B cell (primary cell): ENCODE data around the gene ZNF335. TPM values are rescaled to one million over a fixed set of nuclear protein-coding genes. Genes with fewer than 3 reads are reported as not detected.

Source experiments
- ATAC-seq: fragments of 200-7000 bp; cut with Tn5 transposase; one replicate; pipeline ENCODE4 v1.10.0; 2021; ENCODE audit warnings: low read depth, mild to moderate bottlenecking, moderate number of reproducible peaks, moderate library complexity
- CTCF ChIA-PET: fragments of 350-600 bp; sonication (Branson Sonifier 250); formaldehyde crosslinking; loops from one replicate; lab custom pipeline; 2021; ENCODE audit warnings: antibody characterized with exemption, inconsistent platforms; lab: Charles Lee
- POLR2A ChIA-PET: fragments of 350-600 bp; sonication (Branson Sonifier 250); formaldehyde crosslinking; loops from one replicate; lab custom pipeline; 2021; ENCODE audit warnings: antibody characterized with exemption; lab: Charles Lee
- DNase-seq: peaks from one replicate; pipeline ENCODE4 v3.0.0; 2013
- H2AFZ ChIP-seq: 2 replicates; pipeline ENCODE4 v1.6.1; 2012; ENCODE audit warnings: mild to moderate bottlenecking, low read depth, low read length; ENCODE audit not compliant: insufficient read depth, poor library complexity, severe bottlenecking
- H3K27ac ChIP-seq, 2 donors: 1 replicate in 1 of 2; 2 replicates in 1 of 2; pipeline ENCODE4 v1.5.1; 2012 to 2013; ENCODE audit warnings: low read length in 2 of 2, mild to moderate bottlenecking in 2 of 2, moderate library complexity in 1 of 2
- H3K27me3 ChIP-seq, 4 experiments: fragments of 200-600 bp in 1 of 4; sonication (generic) in 1 of 4; replicated peaks in 1 of 4; 1 replicate in 2 of 4; 2 replicates in 2 of 4; pipeline versions ENCODE4 v1.6.1 to v1.7.0; 2013 to 2016; ENCODE audit warnings: low read length in 3 of 4, mild to moderate bottlenecking in 2 of 4, mixed read lengths in 1 of 4, moderate library complexity in 1 of 4; ENCODE audit not compliant: insufficient read depth in 4 of 4, control insufficient read depth in 3 of 4; ENCODE audit errors: control extremely low read depth in 1 of 4
- H3K36me3 ChIP-seq, 2 experiments: replicated peaks in 1 of 2; 1 replicate in 1 of 2; 2 replicates in 1 of 2; pipeline versions ENCODE4 v1.6.1 to v1.7.1; 2013; ENCODE audit warnings: low read length in 1 of 2; ENCODE audit not compliant: insufficient read depth in 2 of 2, control insufficient read depth in 1 of 2; ENCODE audit errors: control extremely low read depth in 1 of 2, extremely low read depth in 1 of 2
- H3K4me1 ChIP-seq, 2 donors: fragments of 200-600 bp in 1 of 2; sonication (generic) in 1 of 2; 1 replicate in 1 of 2; 2 replicates in 1 of 2; pipeline versions ENCODE4 v1.5.1 to v1.6.1; 2013 to 2017; ENCODE audit warnings: low read length in 2 of 2; ENCODE audit not compliant: control insufficient read depth in 2 of 2, insufficient read depth in 2 of 2
- H3K4me2 ChIP-seq: replicated peaks from 2 replicates; pipeline ENCODE3; 2012; ENCODE audit warnings: mild to moderate bottlenecking, low read depth, low read length; ENCODE audit not compliant: poor library complexity, severe bottlenecking
- H3K4me3 ChIP-seq, 5 experiments: fragments of 200-600 bp in 1 of 5; sonication (generic) in 1 of 5; 1 replicate in 3 of 5; 2 replicates in 2 of 5; pipeline versions ENCODE4 v1.5.1 to v1.7.0; 2011 to 2016; ENCODE audit warnings: low read length in 4 of 5, mild to moderate bottlenecking in 4 of 5, low read depth in 2 of 5, control low read depth in 1 of 5, moderate library complexity in 1 of 5; ENCODE audit not compliant: insufficient read depth in 1 of 5; ENCODE audit errors: control extremely low read depth in 1 of 5, extremely low read depth in 1 of 5
- H3K79me2 ChIP-seq: fragments of 200-600 bp; sonication (generic); one replicate; pipeline ENCODE4 v1.6.0; 2016; ENCODE audit warnings: low read length; ENCODE audit not compliant: control insufficient read depth, insufficient read depth
- H3K9ac ChIP-seq: fragments of 200-600 bp; sonication (generic); 2 replicates; pipeline ENCODE4 v1.6.1; 2017; ENCODE audit warnings: mild to moderate bottlenecking, low read length, moderate library complexity
- H3K9me3 ChIP-seq, 3 donors: one replicate each; pipeline versions ENCODE4 v1.6.1 to v1.7.1; 2013; ENCODE audit warnings: low read length in 2 of 3; ENCODE audit not compliant: control insufficient read depth in 2 of 3, insufficient read depth in 1 of 3; ENCODE audit errors: control extremely low read depth in 1 of 3
- H4K20me1 ChIP-seq: 2 replicates; pipeline ENCODE4 v1.6.0; 2012; ENCODE audit warnings: mild to moderate bottlenecking, low read length; ENCODE audit not compliant: insufficient read depth, control insufficient read depth, poor library complexity, severe bottlenecking
- H3K27ac Mint-ChIP-seq: one replicate; pipeline ENCODE4 v1.8.0; 2021; ENCODE audit warnings: mixed read lengths
- H3K27me3 Mint-ChIP-seq: one replicate; pipeline ENCODE4 v1.8.0; 2021; ENCODE audit warnings: mixed read lengths
- H3K4me1 Mint-ChIP-seq: one replicate; pipeline ENCODE4 v1.8.0; 2021; ENCODE audit warnings: mixed read lengths
- H3K4me3 Mint-ChIP-seq: one replicate; pipeline ENCODE4 v1.8.0; 2021; ENCODE audit warnings: mixed read lengths
- H3K9me3 Mint-ChIP-seq: one replicate; pipeline ENCODE4 v1.8.0; 2022; ENCODE audit warnings: mixed read lengths; ENCODE audit not compliant: insufficient read depth
- CTCF ChIP-seq: fragments of 200-600 bp; IDR thresholded peaks from one replicate; pipeline ENCODE4 v1.8.0; 2022; ENCODE audit warnings: antibody characterized with exemption, mild to moderate bottlenecking
- EZH2 ChIP-seq: IDR thresholded peaks from 2 replicates; pipeline ENCODE4 v1.6.1; 2012; ENCODE audit warnings: borderline replicate concordance, low read depth, mild to moderate bottlenecking, moderate library complexity, low read length; ENCODE audit not compliant: insufficient read depth, poor library complexity, severe bottlenecking
- WGBS: methylation state at CpG from one replicate; pipeline ENCODE4 v1.1.5; 2013; ENCODE audit warnings: missing lambda C conversion rate; ENCODE audit not compliant: insufficient coverage; 5-methylcytosine and 5-hydroxymethylcytosine counted together
- intact Hi-C: fragments of 100-400 bp; cut with micrococcal nuclease; formaldehyde crosslinking; loops from one replicate; pipeline ENCODE4 v1.10.0; 2022
- polyA plus RNA-seq: library from polyadenylated mRNA; depleted of rRNA; stranded (reverse); fragments of >200 nt; gene quantifications from 2 replicates; pipeline ENCODE4 v1.2.3, GENCODE V29; 2012
- total RNA-seq, 2 donors: library from RNA; stranded (reverse); fragments of 120-200 nt in 1 of 2; gene quantifications; 1 replicate in 1 of 2; 2 replicates in 1 of 2; pipeline versions ENCODE4 v1.2.3 to v1.2.4, GENCODE V29; 2013 to 2022

The ZNF335 gene
- total and polyA plus RNA-seq, 2 donors (not counting 1 experiment from before 2014, with no cell fraction given) = 62.3 to 62.7 TPM

- 69% methylated on average over 11 of the region's 16 CpGs for WGBS
- H3K27ac Mint-ChIP-seq = no peak overlapping the region
- Histone ChIP-seq H3K4me1 (peaks cover 0 to 7% of the 10 kb centered on the region in 2 donors), H3K27ac (no peak overlapping the region), H2AFZ (no peak overlapping the region), H3K36me3 (no peaks in the 10 kb centered on the region), H3K4me3 (no peak overlapping the region), H3K9ac (no peak overlapping the region), H3K27me3 (no peaks in the 10 kb centered on the region), H3K9me3 (no peaks in the 10 kb centered on the region), H4K20me1 (no peaks in the 10 kb centered on the region), H3K79me2 (no peaks in the 10 kb centered on the region), H3K4me2 (no peak overlapping the region)
- ATAC-seq = no peak
- intact Hi-C loops = no loop called here
- H3K9me3 Mint-ChIP-seq = no peaks in the 10 kb centered on the region
- ChIA-PET POLR2A (no interaction called here), CTCF (interaction anchor here (1.0 kb wide), 1 partner anchor 17 kb away, joined by 7 read pairs; no protein-coding TSS in a partner anchor)
- H3K4me1 Mint-ChIP-seq = peaks cover 9% of the 10 kb centered on the region
- no peak for DNase-seq
- TF ChIP-seq CTCF (no peak), EZH2 (no peak)
- H3K4me3 Mint-ChIP-seq = no peak overlapping the region
- no peaks in the 10 kb centered on the region for H3K27me3 Mint-ChIP-seq
These were observed 67.2 kb downstream of the ZNF335 start for GRCh38 chr20:45904583-45905504.

- peaks cover 9% of the 10 kb centered on the region for H3K4me1 Mint-ChIP-seq
- H3K4me3 Mint-ChIP-seq = no peak overlapping the region
- Histone ChIP-seq H3K27ac (no peak overlapping the region), H3K9me3 (no peaks in the 10 kb centered on the region), H3K4me2 (no peak overlapping the region), H3K4me3 (no peak overlapping the region), H2AFZ (no peak overlapping the region), H3K36me3 (peaks cover 0 to 8% of the 10 kb centered on the region in 2 experiments), H3K79me2 (no peaks in the 10 kb centered on the region), H3K9ac (no peak overlapping the region), H3K4me1 (peaks cover 0 to 7% of the 10 kb centered on the region in 2 donors), H4K20me1 (no peaks in the 10 kb centered on the region), H3K27me3 (no peaks in the 10 kb centered on the region)
- WGBS = 82% methylated on average over 14 of the region's 14 CpGs
- H3K27me3 Mint-ChIP-seq = no peaks in the 10 kb centered on the region
- ATAC-seq = no peak
- CTCF ChIA-PET = interaction anchor here (0.6 to 1.4 kb wide), 2 partner anchors 68 to 204 kb away, joined by 3 to 4 read pairs; no protein-coding TSS in a partner anchor
- DNase-seq = no peak
- intact Hi-C loops = no loop called here
- H3K27ac Mint-ChIP-seq = no peak overlapping the region
- POLR2A ChIA-PET = no interaction called here
- TF ChIP-seq EZH2 = no peak
- no peak for TF ChIP-seq CTCF
- no peaks in the 10 kb centered on the region for H3K9me3 Mint-ChIP-seq
These were observed 69.8 kb downstream of the ZNF335 start for GRCh38 chr20:45902199-45902701.
